ENCODE results near the gene NAALADL1.
A peak's percentile ranks its signal among the peaks of the same experiment; 100 is the strongest.

Gene NAALADL1

GRCh38 chr11:65036931-65037330 is 21.4 kb downstream of the NAALADL1 start:
- TF ChIP-seq, protein P1, sequence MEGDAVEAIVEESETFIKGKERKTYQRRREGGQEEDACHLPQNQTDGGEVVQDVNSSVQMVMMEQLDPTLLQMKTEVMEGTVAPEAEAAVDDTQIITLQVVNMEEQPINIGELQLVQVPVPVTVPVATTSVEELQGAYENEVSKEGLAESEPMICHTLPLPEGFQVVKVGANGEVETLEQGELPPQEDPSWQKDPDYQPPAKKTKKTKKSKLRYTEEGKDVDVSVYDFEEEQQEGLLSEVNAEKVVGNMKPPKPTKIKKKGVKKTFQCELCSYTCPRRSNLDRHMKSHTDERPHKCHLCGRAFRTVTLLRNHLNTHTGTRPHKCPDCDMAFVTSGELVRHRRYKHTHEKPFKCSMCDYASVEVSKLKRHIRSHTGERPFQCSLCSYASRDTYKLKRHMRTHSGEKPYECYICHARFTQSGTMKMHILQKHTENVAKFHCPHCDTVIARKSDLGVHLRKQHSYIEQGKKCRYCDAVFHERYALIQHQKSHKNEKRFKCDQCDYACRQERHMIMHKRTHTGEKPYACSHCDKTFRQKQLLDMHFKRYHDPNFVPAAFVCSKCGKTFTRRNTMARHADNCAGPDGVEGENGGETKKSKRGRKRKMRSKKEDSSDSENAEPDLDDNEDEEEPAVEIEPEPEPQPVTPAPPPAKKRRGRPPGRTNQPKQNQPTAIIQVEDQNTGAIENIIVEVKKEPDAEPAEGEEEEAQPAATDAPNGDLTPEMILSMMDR (IDR thresholded peaks at IDR 0.05; ENCODE audit: insufficient read depth, low read length, poor library complexity, severe bottlenecking), result no peak
- Histone ChIP-seq H3K4me3 (replicated peaks; ENCODE audit: low read depth, low read length) (no peak overlapping the region), H3K36me3 (ENCODE audit: control insufficient read depth, insufficient read depth, low read length) (peaks cover 11% of the 10 kb centered on the region), H3K27me3 (replicated peaks; ENCODE audit: control insufficient read depth, insufficient read depth, low read length) (no peaks in the 10 kb centered on the region)
- DNase-seq (ENCODE audit: extremely low read depth, insufficient read length), result no peak

DNA sequence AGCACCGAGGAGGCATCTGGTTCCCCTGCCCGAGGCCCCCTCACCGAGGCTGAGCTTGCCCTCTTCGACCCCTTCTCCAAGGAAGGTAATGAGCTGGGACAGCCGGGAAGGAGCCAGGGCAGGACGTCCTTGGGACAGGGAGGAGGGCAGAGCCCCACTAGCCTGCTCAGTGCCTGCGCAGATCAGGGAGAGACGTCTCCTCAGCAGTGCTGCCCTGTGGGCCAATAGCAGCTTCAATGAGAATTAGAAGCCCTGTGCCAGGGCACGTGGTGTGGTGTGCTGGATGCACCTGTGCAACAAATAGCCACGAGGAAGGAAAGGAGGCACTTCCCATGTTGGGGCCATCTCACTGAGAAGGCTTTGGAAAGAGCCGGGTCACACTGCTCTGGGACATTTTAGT is 22.8 kb downstream of the NAALADL1 start:
- peaks cover 11% of the 10 kb centered on the region for H3K36me3 ChIP-seq (ENCODE audit: control insufficient read depth, insufficient read depth, low read length)
- TF ChIP-seq, protein P1 (IDR thresholded peaks at IDR 0.05; ENCODE audit: insufficient read depth, low read length, poor library complexity, severe bottlenecking), result no peak
- no peaks in the 10 kb centered on the region for H3K27me3 ChIP-seq (replicated peaks; ENCODE audit: control insufficient read depth, insufficient read depth, low read length)
- H3K4me3 ChIP-seq (replicated peaks; ENCODE audit: low read depth, low read length), result no peak overlapping the region
- no peak for DNase-seq (ENCODE audit: extremely low read depth, insufficient read length)

- DNase-seq (ENCODE audit: extremely low read depth, insufficient read length), result no peak
- Histone ChIP-seq H3K36me3 (ENCODE audit: control insufficient read depth, insufficient read depth, low read length) (peaks cover 11% of the 10 kb centered on the region), H3K4me3 (replicated peaks; ENCODE audit: low read depth, low read length) (no peak overlapping the region), H3K27me3 (replicated peaks; ENCODE audit: control insufficient read depth, insufficient read depth, low read length) (no peaks in the 10 kb centered on the region)
- TF ChIP-seq, protein P1 (IDR thresholded peaks at IDR 0.05; ENCODE audit: insufficient read depth, low read length, poor library complexity, severe bottlenecking), result no peak
Observed at GRCh38 chr11:65034423-65034822, 23.9 kb downstream of the NAALADL1 start.

GRCh38 chr11:65032216-65032615 is 26.1 kb downstream of the NAALADL1 start:
- Histone ChIP-seq H3K4me3 (replicated peaks; ENCODE audit: low read depth, low read length) (no peak overlapping the region), H3K36me3 (ENCODE audit: control insufficient read depth, insufficient read depth, low read length) (peaks cover 7% of the 10 kb centered on the region), H3K27me3 (replicated peaks; ENCODE audit: control insufficient read depth, insufficient read depth, low read length) (no peaks in the 10 kb centered on the region)
- TF ChIP-seq, protein P1 (IDR thresholded peaks at IDR 0.05; ENCODE audit: insufficient read depth, low read length, poor library complexity, severe bottlenecking), result no peak
- no peak for DNase-seq (ENCODE audit: extremely low read depth, insufficient read length)

DNA sequence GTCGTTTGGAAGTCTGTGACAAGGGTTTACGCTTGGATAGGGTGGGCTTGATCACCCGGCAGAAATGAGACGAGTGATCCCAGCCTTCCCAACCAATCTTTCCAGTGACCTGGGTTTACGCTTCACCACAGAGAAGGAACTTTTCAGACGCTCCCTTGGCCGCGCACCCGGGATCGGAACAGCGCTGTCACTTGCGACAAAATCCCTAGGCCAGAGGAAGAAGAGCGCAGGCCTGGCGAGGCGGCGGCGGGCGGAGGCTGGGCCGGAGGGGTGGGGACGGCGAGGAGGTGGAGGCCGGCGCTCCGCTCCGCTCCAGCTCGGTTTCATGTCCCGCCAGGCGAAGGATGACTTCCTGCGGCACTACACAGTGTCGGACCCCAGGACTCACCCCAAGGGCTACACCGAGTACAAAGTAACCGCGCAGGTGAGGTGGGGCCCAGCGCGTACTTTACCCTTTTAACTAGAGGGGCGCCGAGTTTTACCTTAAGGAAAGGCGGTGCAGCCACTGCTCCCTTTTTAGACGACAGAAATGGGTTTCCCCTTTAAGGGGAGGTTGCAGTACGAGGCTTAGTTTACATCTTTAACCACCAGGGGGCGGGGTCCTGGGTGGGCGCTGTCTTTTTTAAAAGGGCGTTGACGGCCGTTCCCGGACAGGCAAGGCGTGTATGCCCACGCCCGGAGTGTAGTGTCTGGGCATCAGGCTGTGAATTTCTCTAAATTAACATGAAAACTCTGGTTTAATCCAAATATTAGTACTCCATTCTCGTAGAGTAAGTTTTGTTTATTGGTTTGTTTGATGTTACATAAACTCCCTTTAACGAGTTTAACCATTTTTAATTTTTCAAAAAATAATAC is 30.9 kb downstream of the NAALADL1 start, which contains the start of gene SNX15:
SNX15 (plus strand) TSS at position 227 of the 855 bp plus-strand sequence; CDS start at position 326, 99 bp downstream.
- TF ChIP-seq, protein P1 (IDR thresholded peaks at IDR 0.05; ENCODE audit: insufficient read depth, low read length, poor library complexity, severe bottlenecking), result peak; percentile 36
- DNase-seq (ENCODE audit: extremely low read depth, insufficient read length), result peak; percentile 95
- H3K36me3 ChIP-seq (ENCODE audit: control insufficient read depth, insufficient read depth, low read length), result peaks cover 2% of the 10 kb centered on the region; the same call in 1 of the 2 replicates
- H3K4me3 ChIP-seq (replicated peaks; ENCODE audit: low read depth, low read length), result peak within 1 kb of the TSS; percentile 72
- no peaks in the 10 kb centered on the region for H3K27me3 ChIP-seq (replicated peaks; ENCODE audit: control insufficient read depth, insufficient read depth, low read length)
